NCI-H526 (cell line): ENCODE data around the gene ZBTB17.
"Not testable (repeated sequence)": the region's sequence is repeated elsewhere in the genome, so short reads cannot be mapped to it uniquely, and the experiment has no call there.

ENCODE experiments used
- DNase-seq, 2 experiments: peaks; one replicate each; lab custom pipeline; 2025; lab: John Stamatoyannopoulos, UW

Gene ZBTB17

GRCh38 chr1:15896841-15897610, 78.9 kb downstream of the ZBTB17 start:
- not testable (repeated sequence) for DNase-seq

GRCh38 chr1:15895233-15895632, 80.7 kb downstream of the ZBTB17 start:
- DNase-seq = no peak

GRCh38 chr1:15892857-15893599, 82.9 kb downstream of the ZBTB17 start:
- DNase-seq = not testable (repeated sequence)
